ENCODE measurements around the gene TRIM3.

- TF ChIP-seq, protein P1, sequence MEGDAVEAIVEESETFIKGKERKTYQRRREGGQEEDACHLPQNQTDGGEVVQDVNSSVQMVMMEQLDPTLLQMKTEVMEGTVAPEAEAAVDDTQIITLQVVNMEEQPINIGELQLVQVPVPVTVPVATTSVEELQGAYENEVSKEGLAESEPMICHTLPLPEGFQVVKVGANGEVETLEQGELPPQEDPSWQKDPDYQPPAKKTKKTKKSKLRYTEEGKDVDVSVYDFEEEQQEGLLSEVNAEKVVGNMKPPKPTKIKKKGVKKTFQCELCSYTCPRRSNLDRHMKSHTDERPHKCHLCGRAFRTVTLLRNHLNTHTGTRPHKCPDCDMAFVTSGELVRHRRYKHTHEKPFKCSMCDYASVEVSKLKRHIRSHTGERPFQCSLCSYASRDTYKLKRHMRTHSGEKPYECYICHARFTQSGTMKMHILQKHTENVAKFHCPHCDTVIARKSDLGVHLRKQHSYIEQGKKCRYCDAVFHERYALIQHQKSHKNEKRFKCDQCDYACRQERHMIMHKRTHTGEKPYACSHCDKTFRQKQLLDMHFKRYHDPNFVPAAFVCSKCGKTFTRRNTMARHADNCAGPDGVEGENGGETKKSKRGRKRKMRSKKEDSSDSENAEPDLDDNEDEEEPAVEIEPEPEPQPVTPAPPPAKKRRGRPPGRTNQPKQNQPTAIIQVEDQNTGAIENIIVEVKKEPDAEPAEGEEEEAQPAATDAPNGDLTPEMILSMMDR (IDR thresholded peaks at IDR 0.05 in 2 of 3, conservative IDR thresholded peaks at IDR 0.05 in 1 of 3; ENCODE audit: borderline replicate concordance in 1 of 3, insufficient read depth in 1 of 3, low read depth in 2 of 3, low read length in 2 of 3): no peak
- TF ChIP-seq EZH2 (IDR thresholded peaks at IDR 0.05) (no peak), CBX3 (IDR thresholded peaks at IDR 0.05; ENCODE audit: low read depth) (no peak), POLR2A (IDR thresholded peaks at IDR 0.05; ENCODE audit: borderline replicate concordance, extremely low read depth, insufficient read depth, insufficient read length) (no peak), MAX (IDR thresholded peaks at IDR 0.05) (no peak), POLR2AphosphoS5 (IDR thresholded peaks at IDR 0.05; ENCODE audit: low read depth, low read length) (no peak), ELF1 (IDR thresholded peaks at IDR 0.05; ENCODE audit: borderline replicate concordance, low read depth) (no peak), SRF (IDR thresholded peaks at IDR 0.05; ENCODE audit: low read depth) (no peak)
Measured at GRCh38 chr11:6457581-6458320, 16.0 kb downstream of the TRIM3 start.
